MCF 10A (cell line): ENCODE results near the gene SART3. TPM values are rescaled to one million over a fixed set of nuclear protein-coding genes. Genes with fewer than 3 reads are reported as not detected.

Experiments used
- BruUV-seq: library from RNA; stranded (reverse); fragments of 400-500 nt; replicated peaks from 2 replicates; lab custom pipeline; 2021; lab: Mats Ljungman, UMichigan
- CTCF ChIA-PET: fragments of 300-600 bp; sonication (Branson Sonifier 250); formaldehyde crosslinking; extraction: SDS; loops from one replicate; lab custom pipeline; 2021; ENCODE audit warnings: antibody characterized with exemption, inconsistent platforms; lab: Yijun Ruan, JAX
- POLR2A ChIA-PET: fragments of 300-600, 350-650 bp; sonication (Branson Sonifier 250); formaldehyde crosslinking; extraction: SDS; loops from one replicate; lab custom pipeline; 2020; ENCODE audit warnings: antibody characterized with exemption, inconsistent platforms; lab: Yijun Ruan, JAX
- DNase-seq: peaks from one replicate; pipeline ENCODE4 v3.0.0-alpha.2; 2018; ENCODE audit not compliant: unreplicated experiment
- H3K27ac Mint-ChIP-seq: one replicate; pipeline ENCODE4 v1.8.0; 2022; ENCODE audit warnings: mild to moderate bottlenecking, low read depth, mixed read lengths; ENCODE audit not compliant: unreplicated experiment
- H3K27me3 Mint-ChIP-seq: one replicate; pipeline ENCODE4 v1.8.0; 2022; ENCODE audit warnings: mixed read lengths; ENCODE audit not compliant: insufficient read depth, unreplicated experiment
- H3K36me3 Mint-ChIP-seq: one replicate; pipeline ENCODE4 v1.8.0; 2022; ENCODE audit warnings: mild to moderate bottlenecking, moderate library complexity, mixed read lengths; ENCODE audit not compliant: insufficient read depth, unreplicated experiment
- H3K4me1 Mint-ChIP-seq: one replicate; pipeline ENCODE4 v1.8.0; 2022; ENCODE audit warnings: mixed read lengths; ENCODE audit not compliant: insufficient read depth, unreplicated experiment
- H3K4me3 Mint-ChIP-seq: one replicate; pipeline ENCODE4 v1.8.0; 2022; ENCODE audit warnings: mild to moderate bottlenecking, moderate library complexity, mixed read lengths; ENCODE audit not compliant: unreplicated experiment
- H3K9me3 Mint-ChIP-seq: one replicate; pipeline ENCODE4 v1.8.0; 2022; ENCODE audit warnings: mixed read lengths; ENCODE audit not compliant: unreplicated experiment
- CTCF ChIP-seq: fragments of 200-600 bp; IDR thresholded peaks from one replicate; pipeline ENCODE4 v1.8.0; 2022; ENCODE audit warnings: antibody characterized with exemption, mild to moderate bottlenecking; ENCODE audit not compliant: unreplicated experiment
- intact Hi-C: fragments of 100-400 bp; cut with micrococcal nuclease; formaldehyde crosslinking; loops from 2 replicates; pipeline ENCODE4 v1.14.1; 2022
- total RNA-seq: library from RNA; stranded (reverse); gene quantifications from 2 replicates; pipeline ENCODE4 v1.2.3, GENCODE V29; 2022

The SART3 gene
- total RNA-seq, 1 experiment from 2014 or later, result 73.4 TPM

DNA sequence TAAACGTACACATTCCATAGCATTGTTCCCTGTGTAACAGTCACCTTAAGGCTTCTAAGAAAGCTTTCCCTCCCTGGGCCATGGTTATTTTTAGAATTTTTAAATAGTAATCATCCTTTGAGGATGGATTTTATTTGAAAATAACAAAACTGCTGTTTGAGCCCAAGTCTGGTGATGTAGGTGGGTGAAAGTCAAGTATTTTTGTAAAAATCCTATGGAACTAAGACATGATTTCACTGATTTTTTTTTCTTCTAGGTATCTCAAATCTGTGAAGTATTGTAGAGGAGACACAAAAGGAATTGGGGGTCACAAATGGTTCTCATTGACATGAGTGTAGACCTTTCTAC lies 2.8 kb upstream of the SART3 start:
- BruUV-seq, result TSS peak; percentile 40
- peaks cover 58% of the 10 kb centered on the region for H3K36me3 Mint-ChIP-seq
- DNase-seq, result no peak
- H3K4me3 Mint-ChIP-seq, result peak overlapping the region; percentile 96
- no peaks in the 10 kb centered on the region for H3K27me3 Mint-ChIP-seq
- peaks cover 19% of the 10 kb centered on the region for H3K4me1 Mint-ChIP-seq
- H3K27ac Mint-ChIP-seq, result peak overlapping the region; percentile 79
- CTCF ChIA-PET, result interaction anchor here (0.7 to 14.4 kb wide), 24 partner anchors 14 to 645 kb away, joined by 3 to 274 read pairs (median 4); partner anchors contain the start of gene FICD
- no peaks in the 10 kb centered on the region for H3K9me3 Mint-ChIP-seq
- intact Hi-C loops, result loop anchor here (1.0 to 5.0 kb wide), 7 partner anchors 55 to 530 kb away; partner anchors contain the start of genes ALKBH2 and CORO1C
- no peak for TF ChIP-seq CTCF
- POLR2A ChIA-PET, result interaction anchor here (0.5 to 8.3 kb wide), 6 partner anchors 9 to 529 kb away, joined by 3 to 105 read pairs (median 4); partner anchors contain the start of gene ALKBH2

- Mint-ChIP-seq H3K9me3 (no peaks in the 10 kb centered on the region), H3K27me3 (no peaks in the 10 kb centered on the region), H3K36me3 (peaks cover 57% of the 10 kb centered on the region), H3K4me3 (peak overlapping the region; percentile 96), H3K27ac (peak overlapping the region; percentile 79), H3K4me1 (peaks cover 19% of the 10 kb centered on the region)
- no TSS peak for BruUV-seq
- TF ChIP-seq CTCF, result peak; percentile 84
- DNase-seq, result peak; percentile 93
- ChIA-PET CTCF (interaction anchor here (0.6 to 14.4 kb wide), 20 partner anchors 14 to 645 kb away, joined by 3 to 274 read pairs (median 4); no protein-coding TSS in a partner anchor), POLR2A (interaction anchor here (0.6 to 8.3 kb wide), 21 partner anchors 14 to 1019 kb away, joined by 3 to 105 read pairs (median 5); partner anchors contain the start of genes ALKBH2 and SSH1)
- intact Hi-C loops, result loop anchor here (1.0 to 5.0 kb wide), 7 partner anchors 55 to 530 kb away; partner anchors contain the start of genes ALKBH2 and CORO1C
Observed at GRCh38 chr12:108563136-108563803, 2.3 kb upstream of the SART3 start.

GRCh38 chr12:108562348-108563135 lies 1.6 kb upstream of the SART3 start, which contains the start of gene ISCU:
Gene ISCU, plus strand, starts transcription at chr12:108562596. Its CDS starts 27 bp downstream, at chr12:108562623.
- Mint-ChIP-seq H3K4me1 (peaks cover 22% of the 10 kb centered on the region), H3K9me3 (no peaks in the 10 kb centered on the region), H3K36me3 (peaks cover 53% of the 10 kb centered on the region), H3K4me3 (peak within 1 kb of the TSS; percentile 96), H3K27ac (peak within 1 kb of the TSS; percentile 99), H3K27me3 (no peaks in the 10 kb centered on the region)
- TF ChIP-seq CTCF, result no peak
- intact Hi-C loops, result loop anchor here (1.0 to 5.0 kb wide), 7 partner anchors 56 to 531 kb away; partner anchors contain the start of genes ALKBH2 and CORO1C
- POLR2A ChIA-PET, result interaction anchor here (0.6 to 8.3 kb wide), 33 partner anchors 9 to 1020 kb away, joined by 3 to 105 read pairs (median 4); partner anchors contain the start of genes ALKBH2, CORO1C and SSH1
- BruUV-seq, result no TSS peak
- CTCF ChIA-PET, result interaction anchor here (0.6 to 14.4 kb wide), 8 partner anchors 21 to 540 kb away, joined by 3 to 274 read pairs (median 4); no protein-coding TSS in a partner anchor
- DNase-seq, result peak; percentile 98
